ENCODE data around the gene USP3. TPM values are rescaled to one million over a fixed set of nuclear protein-coding genes. Genes with fewer than 3 reads are reported as not detected.

USP3 gene
- total and polyA plus RNA-seq, 2 of the 13 experiments (the other 11 are each of a cell fraction or from before 2014, with no cell fraction given), result 14.3 to 61.2 TPM

DNA sequence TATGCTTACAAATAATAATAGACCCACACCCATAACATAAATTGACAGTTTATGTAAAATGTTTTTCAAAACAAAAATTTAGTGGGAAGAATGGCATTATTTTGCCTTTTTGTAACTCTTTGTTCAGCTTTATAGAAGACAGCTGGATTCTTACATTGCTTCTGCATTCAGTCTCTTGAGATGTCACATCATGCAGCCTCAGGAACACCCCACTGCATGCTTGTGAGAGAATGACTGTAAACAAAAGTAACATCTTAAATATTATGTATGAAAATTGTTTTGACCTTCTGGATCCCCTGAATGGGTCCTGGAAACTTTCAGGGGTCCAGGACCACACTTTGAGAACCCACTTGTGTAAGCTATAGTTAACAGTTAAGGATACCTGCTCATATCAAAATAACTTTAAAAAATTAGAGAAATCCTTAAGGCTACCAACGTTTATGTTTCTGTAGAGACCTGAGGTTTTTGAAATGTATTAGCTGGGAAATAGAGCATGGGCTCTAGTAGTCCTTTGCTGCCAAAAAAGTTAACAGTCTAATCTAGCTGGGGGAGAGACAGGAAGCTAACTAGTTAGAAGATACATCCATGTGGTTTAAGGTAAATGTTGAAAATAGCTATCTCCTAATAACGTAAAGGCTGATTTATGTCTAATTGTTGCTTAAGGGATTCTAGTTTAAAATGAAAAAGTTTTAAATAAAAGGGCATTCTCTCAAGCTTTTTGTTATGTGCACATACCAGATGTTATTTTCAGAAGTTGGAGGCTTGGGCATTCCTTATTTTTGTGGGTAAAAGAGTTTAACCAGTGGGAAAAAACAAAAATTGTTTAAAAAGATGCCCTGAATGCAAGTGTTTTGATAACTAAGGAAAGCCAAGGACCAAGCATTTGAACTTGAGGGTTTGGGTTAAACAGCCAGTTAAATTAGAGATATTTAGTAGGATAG, 3.8 kb downstream of the USP3 start:
- 25% methylated on average over 2 of the region's 2 CpGs for WGBS (ENCODE audit: low lambda C conversion rate)
- Histone ChIP-seq H3K79me2 (ENCODE audit: insufficient read depth, low read length) (peaks cover 82% of the 10 kb centered on the region), H3K4me3 (replicated peaks in 1 of 3; ENCODE audit: insufficient read depth in 1 of 3, low read depth in 2 of 3, low read length in 3 of 3) (no peak overlapping the region), H3K9ac (ENCODE audit: insufficient read depth, low read depth, low read length) (no peak overlapping the region; the same call in 1 of the 2 replicates), H3K36me3 (replicated peaks in 1 of 2; ENCODE audit: control insufficient read depth in 1 of 2, insufficient read depth in 2 of 2, low read length in 2 of 2) (no peaks in the 10 kb centered on the region), H3K4me2 (ENCODE audit: low read depth, low read length) (peak overlapping the region; percentile 82), H3K27ac (ENCODE audit: extremely low read length, insufficient read depth, low read length) (no peak overlapping the region), H3K4me1 (ENCODE audit: insufficient read depth, low read length) (peaks cover 72% of the 10 kb centered on the region), H3K9me3 (ENCODE audit: low read length) (no peaks in the 10 kb centered on the region), H2AFZ (ENCODE audit: low read length) (no peak overlapping the region), H3K27me3 (ENCODE audit: control insufficient read depth in 1 of 2, insufficient read depth in 2 of 2, low read length in 2 of 2) (no peaks in the 10 kb centered on the region; a peak in 1 of 5 replicates), H4K20me1 (ENCODE audit: insufficient read depth, low read length) (peaks cover 44% of the 10 kb centered on the region)
- FAIRE-seq, result no peak
- in situ Hi-C loops (cut with HindIII; ENCODE audit: extremely low pct_ligation_motif_present, low pct_unique_long_range_greater_than_20kb) (no loop called here), intact Hi-C loops (cut with micrococcal nuclease; ENCODE audit: unreplicated experiment) (no loop called here)
- no peak for DNase-seq (ENCODE audit: low spot score)
- ChIA-PET POLR2A (interaction anchor here (1.5 to 8.7 kb wide), 2 partner anchors 9 to 34 kb away, joined by 3 to 82 read pairs; no protein-coding TSS in a partner anchor), CTCF (ENCODE audit: low intra/inter-chr PET ratio, low total read pairs) (no interaction called here)
- TF ChIP-seq ZNF552 (CRISPR knock-in tag; IDR thresholded peaks at IDR 0.05; ENCODE audit: borderline replicate concordance), result no peak
- no peak for TF ChIP-seq ZFYVE20 (CRISPR knock-in tag; IDR thresholded peaks at IDR 0.05; ENCODE audit: borderline replicate concordance, low read depth)
- TF ChIP-seq ZNF362 (CRISPR knock-in tag; IDR thresholded peaks at IDR 0.05; ENCODE audit: borderline replicate concordance), result no peak
- TF ChIP-seq, protein P1, sequence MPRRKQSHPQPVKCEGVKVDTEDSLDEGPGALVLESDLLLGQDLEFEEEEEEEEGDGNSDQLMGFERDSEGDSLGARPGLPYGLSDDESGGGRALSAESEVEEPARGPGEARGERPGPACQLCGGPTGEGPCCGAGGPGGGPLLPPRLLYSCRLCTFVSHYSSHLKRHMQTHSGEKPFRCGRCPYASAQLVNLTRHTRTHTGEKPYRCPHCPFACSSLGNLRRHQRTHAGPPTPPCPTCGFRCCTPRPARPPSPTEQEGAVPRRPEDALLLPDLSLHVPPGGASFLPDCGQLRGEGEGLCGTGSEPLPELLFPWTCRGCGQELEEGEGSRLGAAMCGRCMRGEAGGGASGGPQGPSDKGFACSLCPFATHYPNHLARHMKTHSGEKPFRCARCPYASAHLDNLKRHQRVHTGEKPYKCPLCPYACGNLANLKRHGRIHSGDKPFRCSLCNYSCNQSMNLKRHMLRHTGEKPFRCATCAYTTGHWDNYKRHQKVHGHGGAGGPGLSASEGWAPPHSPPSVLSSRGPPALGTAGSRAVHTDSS (CRISPR knock-in tag; conservative IDR thresholded peaks at IDR 0.05), result no peak
- TF ChIP-seq HMGA1 (CRISPR knock-in tag; conservative IDR thresholded peaks at IDR 0.05), result no peak
- no peak for TF ChIP-seq FOXM1 (CRISPR knock-in tag; IDR thresholded peaks at IDR 0.05)
- TF ChIP-seq ZNF33B (CRISPR knock-in tag; IDR thresholded peaks at IDR 0.05), result no peak
- no peak for TF ChIP-seq ZBTB40 (IDR thresholded peaks at IDR 0.05)
- TF ChIP-seq ZBTB40 (CRISPR knock-in tag; IDR thresholded peaks at IDR 0.05), result no peak
- ATAC-seq, result no peak
- no TSS peak for BruUV-seq (replicated peaks)

Data from HepG2 (cell line).